Bone marrow (tissue), 2 donors: ENCODE data around the gene SLC25A14.

Source experiments
- DNase-seq, 2 donors: peaks; one replicate each; lab custom pipeline; 2025; lab: John Stamatoyannopoulos, UW

SLC25A14 gene

DNA sequence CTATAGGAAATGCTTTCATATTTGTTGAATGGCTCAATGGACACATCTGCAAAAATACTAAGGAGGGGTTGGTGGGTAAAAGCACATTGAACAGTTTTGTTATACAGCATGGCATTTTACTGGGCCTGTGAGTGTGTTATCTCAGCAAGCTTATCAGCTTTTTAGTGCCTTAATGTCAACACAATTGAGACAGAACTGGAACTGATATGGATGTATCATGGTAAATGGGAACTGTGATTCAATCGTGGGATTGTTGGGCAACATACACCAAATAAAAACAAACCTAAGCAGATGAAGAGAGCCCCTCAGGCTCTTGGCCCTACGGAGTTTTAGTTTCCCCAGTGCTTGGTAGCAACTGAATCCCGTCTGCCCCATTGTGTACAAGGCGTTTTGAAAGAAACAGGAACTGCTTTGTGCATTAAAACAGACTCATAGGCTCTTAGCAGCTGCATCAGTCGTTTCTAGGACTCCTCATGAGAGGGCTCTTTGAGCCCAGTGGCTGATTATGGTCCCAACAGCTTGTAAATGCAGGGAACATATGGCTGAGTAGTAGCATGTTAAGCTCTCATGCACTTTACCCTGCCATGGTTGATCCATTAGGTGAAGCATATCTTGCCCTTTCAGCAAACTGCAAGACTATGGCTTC is 38.4 kb downstream of the SLC25A14 start:
- DNase-seq: no peak

DNA sequence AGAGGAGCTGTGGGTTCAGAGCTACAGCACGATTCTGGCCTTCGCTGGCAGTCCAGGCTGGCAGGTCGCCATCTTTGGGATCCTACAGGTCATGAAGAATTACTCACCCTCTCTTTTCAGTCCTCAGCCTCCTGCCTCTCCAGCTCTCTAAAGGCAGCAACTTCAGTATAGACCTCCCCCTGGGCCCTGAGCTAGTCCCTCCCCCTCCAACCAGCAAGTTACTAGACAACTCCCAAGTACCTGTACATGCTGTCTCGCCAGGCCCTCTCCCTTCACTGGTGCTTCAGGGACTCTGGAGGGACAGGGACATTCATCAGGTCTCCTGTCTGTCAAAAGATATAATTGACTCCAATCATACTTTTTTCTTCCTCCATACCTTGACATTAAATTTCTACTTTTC is 45.8 kb downstream of the SLC25A14 start, which contains the start of gene GPR119:
TSS of gene GPR119 (minus strand) at position 155 of the 400 bp plus-strand sequence. CDS start 227 bp downstream, outside the sequence.
- no peak for DNase-seq

DNA sequence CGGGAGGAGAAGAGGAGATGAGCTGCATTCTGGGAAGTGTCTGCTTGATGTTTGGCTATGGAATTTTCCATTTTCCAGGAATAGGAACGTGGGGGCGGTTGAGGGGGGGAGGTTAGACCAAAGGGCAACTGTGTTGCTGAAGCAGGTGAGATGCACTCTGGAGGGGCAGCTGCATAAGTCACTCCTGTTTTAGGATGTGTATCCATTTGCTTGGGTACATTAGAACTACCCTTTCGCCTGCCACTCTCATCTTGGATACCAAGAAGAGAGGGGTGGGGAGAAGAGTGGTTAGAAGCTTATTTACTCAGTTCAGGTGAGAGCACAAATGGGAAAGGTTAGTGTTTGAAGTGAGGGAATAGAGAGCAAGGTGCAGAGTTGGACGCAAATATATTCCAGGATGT is 46.7 kb downstream of the SLC25A14 start:
- DNase-seq: no peak

DNA sequence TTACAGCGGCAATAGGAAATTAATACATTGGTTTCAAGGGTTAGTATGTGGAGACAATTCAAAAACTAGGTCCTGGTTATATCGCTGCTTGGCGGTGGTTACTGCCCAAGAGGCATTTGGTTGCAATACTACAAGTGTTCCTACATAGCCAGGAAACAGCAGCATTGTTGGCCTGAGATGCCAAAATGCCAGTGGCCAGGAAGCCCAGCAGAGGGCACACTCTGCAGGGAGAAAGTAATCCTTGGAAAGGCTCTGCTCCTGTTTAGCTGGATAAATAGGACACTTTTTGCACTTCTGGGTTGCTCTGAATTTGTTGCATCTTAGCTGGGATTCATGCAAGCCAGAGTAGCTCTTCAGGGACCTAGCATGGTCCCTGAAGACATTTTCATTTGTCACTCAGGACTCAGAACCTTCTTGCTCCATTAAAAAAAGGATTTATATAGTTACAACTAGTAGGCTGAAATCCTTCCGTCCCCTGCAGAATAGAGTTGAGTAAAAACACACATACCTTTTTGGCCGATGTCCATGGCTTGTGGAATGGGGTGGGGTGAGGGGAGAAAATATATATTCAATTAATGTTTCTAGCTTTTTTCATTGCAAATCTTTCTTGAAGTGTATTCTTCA is 53.8 kb downstream of the SLC25A14 start:
- no peak for DNase-seq

DNA sequence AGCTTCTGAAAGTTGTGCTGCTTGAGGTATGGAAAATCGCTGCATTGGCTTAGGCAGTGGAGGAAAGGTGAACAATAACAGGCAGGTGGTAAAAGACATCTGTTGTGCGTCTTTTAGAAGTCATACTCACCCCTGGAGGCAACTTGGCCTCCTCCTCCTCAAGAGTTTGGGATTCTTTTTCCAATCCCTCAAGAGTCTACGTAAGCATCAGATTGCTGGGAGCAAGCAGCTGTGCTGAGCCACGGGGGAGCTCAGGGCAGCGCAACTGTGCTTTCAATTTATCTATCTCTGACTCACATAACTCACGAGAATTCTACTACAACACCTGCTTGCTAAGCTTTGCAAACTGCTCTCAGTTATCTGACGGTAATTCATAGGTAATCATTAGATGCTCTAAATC is 55.6 kb downstream of the SLC25A14 start:
- no peak for DNase-seq

DNA sequence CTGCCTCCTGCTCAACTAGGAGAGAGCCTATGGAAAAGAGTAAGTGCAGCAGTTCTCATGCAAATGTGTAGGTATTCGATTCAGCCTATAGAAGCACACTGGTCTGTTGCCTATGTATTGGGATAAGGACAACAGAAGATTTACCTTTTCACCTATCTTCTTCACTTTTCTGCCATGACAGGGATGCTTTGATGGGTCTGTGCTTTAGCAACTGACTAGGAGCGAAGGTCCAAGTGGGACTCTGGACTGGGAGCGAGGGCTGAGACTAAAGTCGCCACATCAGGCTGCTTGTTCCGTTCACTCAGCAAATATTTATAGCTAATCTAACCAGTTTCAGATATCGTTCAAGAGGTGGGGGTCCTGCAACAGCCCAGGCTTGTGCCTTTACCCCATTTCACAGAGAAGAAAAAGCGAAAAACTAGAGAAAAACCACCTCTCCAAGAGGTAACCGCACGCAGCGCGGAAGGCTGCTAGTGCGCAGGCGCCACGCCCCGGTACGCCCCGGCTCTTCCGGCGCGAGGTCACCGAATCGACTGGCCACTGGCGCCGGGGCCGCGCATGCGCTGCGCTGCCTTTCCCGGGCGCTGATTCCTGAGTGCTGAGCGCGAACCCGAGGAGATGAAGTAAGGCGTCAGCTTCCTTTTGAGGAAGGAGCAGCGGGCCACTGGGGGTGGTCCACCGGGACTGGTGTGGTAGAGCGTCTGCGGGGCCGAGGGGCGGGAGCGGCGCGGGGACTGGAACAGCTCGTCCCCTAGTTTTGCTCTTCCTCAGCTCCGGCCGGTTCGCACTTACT is 61.9 kb downstream of the SLC25A14 start, which contains the start of gene RBMX2:
TSS of gene RBMX2 (plus strand) at position 573 of the 793 bp plus-strand sequence. CDS start at position 619, 46 bp downstream.
- peak; percentile 31 to 53 for DNase-seq

DNA sequence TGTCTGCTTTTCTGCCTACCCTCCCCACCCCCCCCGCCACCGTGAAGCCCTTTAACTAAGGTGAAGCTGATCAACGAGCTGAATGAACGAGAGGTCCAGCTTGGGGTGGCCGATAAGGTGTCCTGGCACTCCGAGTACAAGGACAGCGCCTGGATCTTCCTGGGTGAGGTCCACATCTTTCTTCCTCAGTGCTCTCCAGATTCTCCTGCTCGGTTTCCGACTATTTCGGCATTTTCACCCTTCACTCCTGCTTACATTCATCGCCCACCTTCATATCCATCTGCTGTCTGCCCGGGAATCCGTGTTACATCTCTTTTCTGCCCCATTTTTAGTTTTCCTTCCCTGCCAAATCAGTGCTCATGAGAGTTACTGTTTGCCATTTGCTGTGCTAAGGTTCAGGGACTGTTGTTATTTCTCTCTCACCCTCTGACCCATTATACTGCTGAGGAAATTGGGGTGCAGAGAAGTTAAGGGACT is 62.5 kb downstream of the SLC25A14 start:
- DNase-seq: no peak

DNA sequence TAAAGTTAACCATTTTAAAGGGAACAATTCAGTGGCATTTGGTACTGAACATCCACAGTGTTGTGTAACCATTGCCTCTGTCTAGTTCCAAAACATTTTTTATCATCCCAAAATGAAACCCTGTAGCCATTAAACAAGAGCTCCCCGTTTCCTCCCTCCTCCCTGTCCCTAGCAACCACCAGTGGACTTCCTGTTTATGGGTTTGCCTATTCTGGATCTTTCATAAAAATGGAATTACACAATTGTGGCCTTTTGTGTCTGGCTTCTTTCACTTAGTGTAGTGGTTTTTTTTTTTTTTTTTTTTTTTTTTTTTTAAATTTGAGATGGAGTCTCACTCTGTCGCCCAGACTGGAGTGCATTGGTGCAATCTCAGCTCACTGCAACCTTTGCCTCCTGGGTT is 73.7 kb downstream of the SLC25A14 start:
- DNase-seq: no peak

DNA sequence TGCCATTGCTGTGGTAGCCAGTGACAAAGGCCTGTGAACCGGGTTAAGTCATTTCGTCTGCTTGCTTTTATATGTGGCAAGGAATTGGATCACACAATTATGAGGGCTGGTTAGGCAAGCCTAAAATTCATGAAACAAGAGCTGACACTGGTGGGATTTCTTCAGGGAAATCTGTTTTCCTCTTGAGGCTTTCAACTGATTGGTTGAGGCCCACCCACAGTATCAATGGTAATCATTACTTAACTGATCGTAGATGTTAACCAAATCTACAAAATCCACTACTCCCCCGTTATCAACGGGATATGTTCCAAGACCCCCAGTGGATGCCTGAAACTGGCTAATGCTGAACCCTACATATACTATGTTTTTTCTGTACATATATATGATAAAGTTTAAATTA is 75.1 kb downstream of the SLC25A14 start:
- DNase-seq: no peak

DNA sequence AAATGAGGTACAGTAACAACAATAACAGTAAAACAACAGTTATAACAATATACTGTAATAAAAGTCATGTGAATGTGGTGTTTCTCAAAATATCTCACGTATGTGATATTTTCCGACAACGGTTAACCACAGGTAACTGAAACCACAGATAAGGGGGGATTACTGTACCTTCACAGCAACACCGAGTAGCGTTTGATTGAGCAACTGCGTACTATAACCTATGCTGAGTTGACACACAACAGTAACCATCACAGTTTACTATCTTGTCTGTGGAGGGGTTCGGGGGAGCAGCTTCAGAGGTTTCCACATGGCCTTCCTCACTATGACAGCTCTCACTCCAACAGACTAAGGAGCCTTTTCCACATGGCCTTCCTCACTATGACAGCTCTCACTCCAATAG is 75.5 kb downstream of the SLC25A14 start:
- DNase-seq: no peak

DNA sequence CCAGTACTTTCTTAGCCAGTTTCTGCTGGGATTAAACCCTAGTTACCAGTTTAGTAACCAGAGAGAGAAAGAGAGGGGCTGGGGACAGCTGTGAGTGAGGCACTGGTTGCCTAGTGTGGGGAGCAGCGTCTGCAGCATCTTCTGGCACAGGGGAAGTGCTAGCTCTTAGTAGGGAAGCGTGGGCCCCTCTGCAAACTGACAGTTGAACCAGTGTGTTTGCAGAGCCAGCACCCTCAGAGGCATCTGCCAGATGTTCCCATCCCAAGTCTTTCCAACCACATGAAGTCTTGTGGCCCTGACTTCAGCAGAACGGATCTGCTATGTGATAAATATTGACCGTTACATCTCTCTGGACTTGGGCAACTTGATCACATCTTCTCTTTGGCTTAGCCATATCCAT is 77.1 kb downstream of the SLC25A14 start:
- DNase-seq: no peak

DNA sequence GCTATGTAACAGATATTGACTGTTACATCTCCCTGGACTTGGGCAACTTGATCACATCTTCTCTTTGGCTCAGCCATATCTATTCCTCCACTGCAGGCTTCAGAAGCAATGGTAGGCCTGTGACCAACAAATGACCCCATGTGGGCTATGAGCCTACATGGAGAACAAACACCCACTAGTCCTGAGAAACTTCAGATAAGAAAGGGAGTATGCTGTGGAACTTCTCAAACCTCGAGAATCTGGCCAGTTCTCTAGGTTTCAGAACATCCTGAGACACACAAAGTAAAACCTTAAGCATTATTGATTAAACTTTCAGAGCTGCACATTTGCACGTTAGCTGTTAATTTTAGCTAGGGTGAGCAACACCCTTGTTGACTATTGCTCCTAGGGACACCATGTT is 78.3 kb downstream of the SLC25A14 start:
- no peak for DNase-seq

DNA sequence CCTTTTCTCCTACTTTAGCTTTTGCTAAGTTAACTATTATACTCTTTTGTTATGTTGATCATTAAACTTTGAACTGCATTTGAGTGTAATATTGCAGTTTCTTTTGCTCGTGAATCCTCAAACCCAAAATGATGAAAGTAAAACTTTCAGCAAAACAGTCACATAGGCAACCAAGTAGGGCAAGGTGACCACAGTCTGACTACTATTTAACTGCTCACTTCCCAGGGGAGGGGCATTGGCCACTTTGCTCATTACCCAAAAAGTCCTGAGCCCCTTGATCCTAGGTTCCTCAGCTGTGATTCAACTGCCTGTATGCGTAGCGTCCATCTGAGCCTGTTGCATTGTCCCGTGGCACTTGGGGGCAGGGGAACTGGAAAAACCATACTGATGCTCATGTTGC is 79.0 kb downstream of the SLC25A14 start:
- no peak for DNase-seq

DNA sequence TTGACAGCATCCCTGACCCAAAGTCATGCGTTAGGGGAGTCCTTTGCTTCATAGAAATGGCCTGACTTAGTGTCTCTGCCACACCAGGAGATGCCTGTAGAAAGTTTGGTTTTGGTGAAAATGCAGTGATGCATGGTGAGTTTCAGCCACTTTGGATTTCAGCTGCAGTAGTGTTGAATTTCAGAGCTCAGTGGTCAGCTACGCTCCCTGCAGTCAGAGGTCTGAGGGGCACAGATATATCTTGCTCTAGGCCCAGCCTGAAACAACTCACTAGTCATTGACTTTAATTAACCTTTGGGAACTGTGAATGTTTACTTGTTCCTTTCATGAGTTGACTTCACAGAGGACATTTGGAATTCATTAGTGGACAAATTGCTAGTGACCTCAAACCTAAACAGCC is 79.5 kb downstream of the SLC25A14 start:
- no peak for DNase-seq
